ENCODE results near the gene SMC1B.
"Not testable (repeated sequence)": the region's sequence is repeated elsewhere in the genome, so short reads cannot be mapped to it uniquely, and the experiment has no call there.

Gene SMC1B

GRCh38 chr22:45341498-45341897, 71.9 kb downstream of the SMC1B start:
- DNase-seq (ENCODE audit: low read depth), result no peak

GRCh38 chr22:45340323-45340722, 73.1 kb downstream of the SMC1B start:
- no peak for DNase-seq (ENCODE audit: low read depth)

DNA sequence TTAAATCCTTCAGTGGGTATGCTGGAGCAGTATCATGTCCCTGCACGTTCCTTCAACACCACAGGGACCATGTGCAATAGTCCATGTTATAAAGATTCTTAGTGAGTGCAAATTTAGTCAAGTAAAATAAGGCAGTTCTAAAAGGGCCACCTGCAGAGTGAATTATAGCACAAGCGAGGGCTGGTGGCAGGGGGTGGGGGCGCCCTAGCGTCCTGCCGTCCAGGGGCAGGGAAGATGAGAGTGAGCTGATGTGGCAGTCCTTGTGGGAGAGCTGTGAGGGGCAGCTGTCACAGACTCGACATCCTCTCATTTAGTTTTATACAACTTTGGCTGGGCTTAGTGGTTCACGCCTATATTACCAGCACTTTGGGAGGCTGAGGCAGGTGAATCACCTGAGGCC, 74.6 kb downstream of the SMC1B start:
- no peak for DNase-seq (ENCODE audit: low read depth)

DNA sequence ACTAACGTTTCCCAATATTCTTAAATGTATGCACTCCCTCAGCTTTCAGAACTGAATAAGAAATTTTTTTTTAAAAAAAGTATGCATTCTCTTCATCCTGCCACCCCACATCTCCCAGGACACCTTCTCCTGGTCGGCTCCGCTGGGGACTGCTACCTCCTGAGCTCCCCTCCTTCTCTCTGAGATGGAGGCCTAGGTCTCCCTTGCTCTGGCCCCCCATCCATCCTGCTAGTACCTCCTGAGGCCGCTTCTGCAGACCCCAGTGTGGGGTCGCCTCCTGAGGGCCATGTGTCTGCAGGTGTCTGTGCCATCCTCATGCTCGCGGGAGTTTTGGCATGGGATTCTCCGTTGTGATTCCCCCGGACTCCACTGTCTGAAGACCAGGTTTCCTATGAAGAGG, 75.9 kb downstream of the SMC1B start:
- no peak for DNase-seq (ENCODE audit: low read depth)

DNA sequence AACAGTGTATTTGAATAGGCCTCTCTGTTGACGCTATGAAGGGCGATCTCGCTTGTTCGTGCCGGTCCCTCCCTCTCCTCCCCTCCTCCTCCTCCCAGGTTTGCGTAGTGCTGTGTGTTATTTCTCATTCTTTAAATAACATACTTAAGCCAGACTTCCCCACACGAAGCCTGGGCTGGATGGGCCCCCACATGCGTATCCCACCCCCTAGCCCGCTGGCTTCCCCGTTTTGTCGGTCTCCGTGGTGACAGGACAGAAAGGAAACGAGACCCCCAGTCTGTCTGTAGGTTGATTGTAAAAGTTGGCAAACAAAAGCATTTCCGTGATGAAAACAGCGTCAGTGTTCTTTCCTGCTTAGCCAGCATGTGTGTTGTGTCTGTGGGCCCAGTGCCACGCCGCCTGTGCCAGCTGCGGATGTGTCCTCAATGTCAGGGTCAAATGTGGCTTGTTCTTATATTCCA, 76.4 kb downstream of the SMC1B start:
- no peak for DNase-seq (ENCODE audit: low read depth)

DNA sequence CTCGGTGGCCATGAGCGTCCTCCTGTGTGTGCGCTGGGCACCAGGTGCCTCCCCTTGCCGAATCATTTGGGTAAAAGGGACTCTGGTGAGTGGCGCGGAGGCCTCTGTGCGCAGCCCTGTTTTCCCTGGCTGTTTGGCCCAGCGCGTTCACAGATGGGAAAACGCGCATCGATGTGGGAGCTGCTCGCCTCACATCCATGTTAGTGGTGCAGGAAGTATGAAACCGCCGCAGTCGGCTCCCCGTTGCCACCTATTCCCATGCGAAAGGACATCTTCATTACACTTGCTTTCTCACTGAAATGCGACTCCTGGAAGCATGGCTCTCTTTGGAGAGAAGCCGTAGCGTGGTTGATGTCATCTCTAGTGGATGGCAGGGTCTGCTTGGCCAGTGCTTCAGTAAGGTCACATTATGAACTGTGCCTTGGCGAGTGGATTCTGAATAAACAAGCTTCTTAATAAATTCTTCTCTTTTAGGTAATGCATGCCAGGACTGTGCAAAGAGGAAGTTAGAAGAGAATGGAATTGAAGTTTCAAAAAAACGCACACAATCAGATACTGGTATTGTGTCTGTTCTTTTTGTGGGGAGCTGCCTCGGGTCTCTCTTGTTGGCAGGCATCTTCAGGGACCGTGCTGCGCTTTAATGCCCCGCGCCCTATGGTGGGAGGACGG, 77.4 kb downstream of the SMC1B start:
- DNase-seq (ENCODE audit: low read depth), result no peak

DNA sequence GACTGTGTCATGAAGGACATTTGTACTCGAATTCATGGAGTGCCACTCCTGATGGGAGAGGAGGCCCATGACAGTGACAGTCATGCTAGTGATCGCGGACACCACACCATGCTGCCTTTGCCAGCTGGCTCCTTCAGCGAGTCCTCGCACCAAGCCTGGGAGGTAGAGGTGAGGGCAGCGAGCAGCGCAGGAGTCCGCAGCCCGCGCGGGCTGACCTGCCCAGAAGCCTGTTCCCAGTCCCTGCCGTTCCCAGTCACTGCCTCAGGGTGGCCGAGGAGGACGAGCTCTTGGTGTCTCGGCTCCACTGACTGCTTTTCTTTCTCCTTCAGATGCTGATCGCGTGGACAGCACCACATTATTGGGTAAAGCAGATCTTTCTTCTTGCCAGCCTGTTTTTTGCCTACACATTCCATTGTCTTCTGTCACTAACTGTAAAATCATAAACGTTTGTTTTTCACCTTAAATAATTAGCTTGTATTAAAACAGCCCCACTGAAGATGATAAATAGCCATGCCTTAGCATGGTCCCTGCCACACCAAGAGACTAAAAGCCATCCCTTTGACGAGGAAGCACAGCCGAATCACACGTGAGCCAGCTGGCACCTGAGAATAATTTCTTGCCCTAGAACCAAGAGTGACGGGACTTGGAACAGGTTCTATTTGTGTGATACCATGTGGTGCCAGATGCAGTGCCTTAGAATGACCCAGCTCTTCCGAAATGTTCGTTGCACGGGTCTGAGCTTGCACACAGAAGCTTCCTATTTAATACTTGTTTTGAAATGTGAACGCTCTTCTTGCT, 78.2 kb downstream of the SMC1B start:
- DNase-seq (ENCODE audit: low read depth), result no peak

- no peak for DNase-seq (ENCODE audit: low read depth)
These were observed 78.9 kb downstream of the SMC1B start for GRCh38 chr22:45334528-45334927.

GRCh38 chr22:45334068-45334467, 79.3 kb downstream of the SMC1B start:
- no peak for DNase-seq (ENCODE audit: low read depth)

DNA sequence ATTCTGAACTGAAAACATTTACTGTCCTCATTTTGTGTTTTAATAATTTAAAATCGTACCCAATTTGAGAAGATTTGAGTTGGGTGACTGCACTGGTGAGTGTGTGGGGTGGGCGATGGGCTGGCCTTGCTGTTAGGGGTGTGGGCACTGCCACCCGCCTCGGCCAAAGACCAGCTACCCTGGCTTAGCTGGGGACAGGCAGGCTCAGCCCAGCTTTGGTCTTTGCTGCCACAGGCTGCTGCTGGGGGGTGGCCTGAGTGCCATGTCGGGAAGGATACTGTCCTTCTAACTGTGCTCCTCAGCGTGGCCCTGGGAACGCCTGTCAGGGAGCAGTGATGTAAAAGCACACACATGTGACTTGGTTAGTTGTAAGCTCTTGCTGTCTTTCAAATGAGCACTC, 81.4 kb downstream of the SMC1B start:
- no peak for DNase-seq (ENCODE audit: low read depth)

DNA sequence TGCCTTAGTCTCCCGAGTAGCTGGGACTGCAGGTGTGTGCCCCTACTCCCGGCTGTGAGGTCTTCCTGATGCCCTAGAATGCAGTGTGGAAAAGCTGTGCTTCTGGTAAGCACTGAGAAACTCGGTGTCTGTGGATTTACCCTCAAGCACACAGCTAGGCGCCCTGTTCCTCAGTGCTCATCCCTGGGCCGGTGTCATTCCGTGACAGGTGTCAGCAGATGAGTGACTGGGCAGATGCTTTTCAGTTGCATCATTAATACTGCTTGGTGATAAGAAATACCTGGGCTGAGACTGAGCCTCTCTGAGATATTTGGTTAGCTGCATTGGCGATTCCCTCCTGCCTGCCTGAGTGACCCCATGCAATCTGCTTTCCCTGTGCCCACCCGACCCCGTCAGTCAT, 81.9 kb downstream of the SMC1B start:
- DNase-seq (ENCODE audit: low read depth), result no peak

- DNase-seq (ENCODE audit: low read depth), result no peak
These were observed 82.9 kb downstream of the SMC1B start for GRCh38 chr22:45330548-45330947.

DNA sequence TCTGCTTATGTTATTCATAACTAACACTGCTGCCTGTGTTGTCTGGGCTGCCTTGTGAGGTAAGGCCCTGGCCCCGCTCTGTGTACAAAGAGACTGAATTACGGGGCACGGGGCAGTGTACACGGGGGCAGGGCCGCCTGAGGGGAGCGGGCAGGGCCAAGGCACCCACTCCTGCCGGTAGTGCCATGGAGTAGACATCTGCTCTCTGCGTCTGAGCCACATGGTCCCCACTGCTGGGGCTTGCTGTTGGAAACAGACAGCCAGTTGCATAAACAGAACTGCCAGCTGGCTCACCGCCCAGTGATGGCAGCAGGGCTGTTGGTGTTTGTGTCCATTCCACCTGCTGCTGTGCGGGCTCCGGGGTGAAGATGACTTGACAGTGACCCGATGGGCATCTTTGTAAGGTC, 83.9 kb downstream of the SMC1B start:
- no peak for DNase-seq (ENCODE audit: low read depth)

- DNase-seq (ENCODE audit: low read depth), result no peak
These were observed 84.4 kb downstream of the SMC1B start for GRCh38 chr22:45328822-45329529.

DNA sequence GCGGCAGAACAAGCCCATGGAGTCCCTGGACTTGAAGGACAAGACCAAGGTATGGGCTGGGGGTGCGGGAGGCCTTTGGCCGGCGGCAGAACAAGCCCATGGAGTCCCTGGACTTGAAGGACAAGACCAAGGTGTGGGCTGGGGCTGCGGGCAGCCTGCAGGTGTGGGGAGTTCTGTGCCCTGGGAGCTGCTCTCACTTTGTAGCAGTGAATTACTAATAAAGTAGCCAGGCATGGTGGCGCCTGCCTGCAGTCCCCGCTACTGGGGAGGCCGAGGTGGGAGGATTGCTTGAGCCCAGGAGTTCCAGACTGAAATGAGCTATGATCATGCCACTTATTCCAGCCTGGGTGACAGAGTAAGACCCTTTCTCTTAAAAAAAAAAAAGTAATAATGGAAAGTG, 85.1 kb downstream of the SMC1B start:
- not testable (repeated sequence) for DNase-seq (ENCODE audit: low read depth)

DNA sequence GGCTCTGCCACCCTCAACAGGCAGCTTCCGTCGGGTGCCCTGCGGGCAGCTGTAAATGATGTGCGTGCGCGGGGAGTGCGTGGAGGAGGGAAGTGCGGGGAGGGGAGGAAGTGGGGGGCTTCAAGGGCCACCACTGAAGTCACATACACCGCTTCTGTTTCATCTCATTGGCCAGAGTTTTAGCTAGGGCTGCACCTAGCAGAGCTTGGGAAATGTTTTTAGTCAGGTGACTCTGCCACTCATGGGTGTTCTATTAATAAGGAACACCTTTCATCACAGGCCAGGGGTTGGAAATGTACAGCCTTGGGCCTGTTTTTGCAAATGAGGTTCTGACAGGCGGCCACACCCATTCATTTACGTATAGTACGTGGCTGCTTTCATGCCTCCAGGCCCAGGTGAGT, 89.1 kb downstream of the SMC1B start:
- DNase-seq (ENCODE audit: low read depth), result no peak

DNA sequence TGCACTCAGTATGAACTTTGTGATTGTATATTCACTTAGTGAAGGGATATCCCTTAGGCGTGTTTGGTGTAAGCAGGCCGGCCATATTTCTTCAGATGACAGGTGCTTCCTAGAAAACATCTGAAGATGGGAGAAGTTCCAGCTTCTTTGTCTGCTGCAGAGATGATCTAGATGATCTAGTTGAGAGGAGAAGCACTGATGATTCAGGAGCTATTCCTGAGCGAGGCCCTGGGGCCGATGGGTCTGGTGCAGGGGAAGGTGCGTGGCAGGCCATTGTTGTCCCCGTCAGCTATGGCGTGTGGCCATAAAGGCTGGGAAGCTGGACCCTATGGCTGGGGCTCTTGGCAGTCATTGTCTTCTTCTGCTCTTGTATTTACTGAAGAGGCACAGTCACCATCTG, 89.7 kb downstream of the SMC1B start:
- DNase-seq (ENCODE audit: low read depth), result no peak

GRCh38 chr22:45322873-45323525, 90.4 kb downstream of the SMC1B start:
- DNase-seq (ENCODE audit: low read depth), result no peak

DNA sequence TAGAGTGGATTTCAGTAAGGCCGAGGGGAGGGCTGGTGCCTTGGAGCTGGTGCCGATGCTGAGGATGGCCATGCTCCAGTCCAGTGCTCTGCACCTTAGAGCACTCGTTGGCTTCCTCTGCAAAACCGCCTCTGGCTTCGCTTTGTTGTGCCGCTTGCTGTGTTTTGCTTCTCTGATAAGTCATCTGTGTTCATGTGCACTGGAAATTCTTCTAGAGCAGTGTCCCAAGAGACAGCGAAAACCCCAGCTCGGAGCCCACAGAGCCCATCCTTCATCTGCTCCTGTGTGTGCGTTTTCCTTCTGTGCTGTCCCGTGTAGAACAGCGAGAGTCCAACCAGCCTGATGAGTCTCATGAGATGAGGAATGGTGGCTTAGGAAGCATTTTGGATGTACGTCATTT, 91.6 kb downstream of the SMC1B start:
- DNase-seq (ENCODE audit: low read depth), result no peak

DNA sequence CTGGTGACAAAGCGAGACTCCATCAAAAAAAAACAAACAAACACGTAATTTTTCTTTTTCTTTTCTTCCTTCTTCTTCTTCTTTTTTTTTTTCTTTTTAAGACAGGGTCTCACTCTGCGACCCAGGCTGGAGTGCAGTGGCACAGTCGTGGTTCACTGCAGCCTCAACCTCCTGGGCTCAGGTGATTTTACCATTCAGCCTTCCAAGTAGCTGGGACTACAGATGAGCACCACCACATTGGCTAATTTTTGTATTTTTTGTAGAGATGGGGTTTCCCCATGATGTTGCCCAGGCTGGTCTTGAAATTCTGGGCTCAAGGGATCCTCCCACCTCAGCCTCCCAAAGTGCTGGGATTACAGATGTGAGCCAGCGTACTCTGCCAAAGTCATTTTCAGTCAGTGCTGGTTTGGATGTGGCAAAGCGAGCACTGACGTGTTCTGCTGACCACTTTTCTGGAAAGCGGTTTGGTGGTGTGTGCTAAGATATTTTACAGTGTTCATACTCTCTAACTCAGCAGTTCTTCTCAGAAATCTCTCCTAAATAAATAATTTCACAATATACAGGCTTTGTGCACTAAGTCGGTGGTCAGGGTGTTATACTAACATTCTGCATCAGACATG, 92.9 kb downstream of the SMC1B start:
- DNase-seq (ENCODE audit: low read depth), result no peak

GRCh38 chr22:45319324-45319685, 94.1 kb downstream of the SMC1B start:
- DNase-seq (ENCODE audit: low read depth), result no peak

Measured in HS-5 (cell line).